HCT116 (cell line): ENCODE data around the gene IGFBPL1. TPM values are rescaled to one million over a fixed set of nuclear protein-coding genes. Genes with fewer than 3 reads are reported as not detected.

Experiments used
- ATAC-seq: fragments of 200-7000 bp; cut with Tn5 transposase; 2 replicates; pipeline ENCODE4 v1.9.1; 2020; ENCODE audit warnings: mild to moderate bottlenecking, moderate library complexity
- BruUV-seq: library from RNA; stranded (reverse); fragments of 400-500 nt; replicated peaks from 2 replicates; lab custom pipeline; 2021; lab: Mats Ljungman, UMichigan
- CTCF ChIA-PET: fragments of 300-600 bp; sonication (Branson Sonifier 250); formaldehyde crosslinking; loops from one replicate; lab custom pipeline; 2021; ENCODE audit warnings: antibody characterized with exemption; lab: Charles Lee
- POLR2A ChIA-PET: fragments of 300-600, 350-600 bp; sonication (Branson Sonifier 250); formaldehyde crosslinking; loops from one replicate; lab custom pipeline; 2021; ENCODE audit warnings: antibody characterized with exemption; lab: Charles Lee
- RAD21 ChIA-PET, 2 experiments: fragments of 300-600 bp; sonication (Branson Sonifier 250); formaldehyde crosslinking; loops; one replicate each; lab custom pipeline; 2023; ENCODE audit warnings: low total read pairs in 2 of 2; ENCODE audit not compliant: uncharacterized antibody in 2 of 2, unreplicated experiment in 2 of 2, low non-redundant PET in 1 of 2; lab: Charles Lee
- DNase-seq: peaks from one replicate; pipeline ENCODE4 v3.0.0-alpha.2; 2010; ENCODE audit warnings: low read depth, low spot score
- H2AFZ ChIP-seq: fragments of 200-600 bp; shearing (Covaris generic), sonication (generic); 2 replicates; pipeline ENCODE4 v1.6.1; 2017; ENCODE audit warnings: low read depth, mixed run types, mixed read lengths, antibody characterized with exemption, low read length; ENCODE audit not compliant: poor library complexity, severe bottlenecking
- H3K27ac ChIP-seq: 2 replicates; pipeline ENCODE4 v1.5.1; 2012; ENCODE audit warnings: low read depth, low read length
- H3K27me3 ChIP-seq: fragments of 200-600 bp; sonication (generic); 2 replicates; pipeline ENCODE4 v1.6.1; 2016; ENCODE audit warnings: mixed run types, low read length, mixed read lengths; ENCODE audit not compliant: insufficient read depth
- H3K36me3 ChIP-seq, 2 experiments: fragments of 200-500 bp in 1 of 2; fragments of 200-600 bp in 1 of 2; sonication (Bioruptor generic) in 1 of 2; sonication (generic) in 1 of 2; 2 replicates each; pipeline versions ENCODE4 v1.5.1 to v1.6.1; 2014 to 2016; ENCODE audit warnings: low read length in 2 of 2, inconsistent platforms in 1 of 2, mixed read lengths in 1 of 2, mixed run types in 1 of 2; ENCODE audit not compliant: insufficient read depth in 2 of 2, control insufficient read depth in 1 of 2
- H3K4me1 ChIP-seq, 2 experiments: fragments of 200-600 bp in 1 of 2; sonication (generic) in 1 of 2; 2 replicates each; pipeline versions ENCODE4 v1.5.1 to v1.6.1; 2012 to 2017; ENCODE audit warnings: low read length in 2 of 2, inconsistent platforms in 1 of 2, mild to moderate bottlenecking in 1 of 2, mixed read lengths in 1 of 2, mixed run types in 1 of 2, moderate library complexity in 1 of 2; ENCODE audit not compliant: insufficient read depth in 2 of 2, control insufficient read depth in 1 of 2
- H3K4me2 ChIP-seq: fragments of 200-600 bp; sonication (generic); 2 replicates; pipeline ENCODE4 v1.6.1; 2017; ENCODE audit warnings: mixed run types, low read length, mixed read lengths
- H3K4me3 ChIP-seq, 2 experiments: fragments of 200-600 bp in 1 of 2; sonication (generic) in 1 of 2; replicated peaks in 1 of 2; 2 replicates each; pipeline ENCODE4 v1.5.1; 2011 to 2016; ENCODE audit warnings: low read length in 2 of 2, control low read depth in 1 of 2, low read depth in 1 of 2, mild to moderate bottlenecking in 1 of 2, mixed read lengths in 1 of 2, mixed run types in 1 of 2
- H3K79me2 ChIP-seq: fragments of 200-600 bp; sonication (generic); 2 replicates; pipeline ENCODE4 v1.6.1; 2017; ENCODE audit warnings: mild to moderate bottlenecking, mixed run types, low read length, moderate library complexity, mixed read lengths; ENCODE audit not compliant: insufficient read depth
- H3K9ac ChIP-seq: fragments of 200-600 bp; sonication (generic); 2 replicates; pipeline ENCODE4 v1.6.1; 2016; ENCODE audit warnings: low read length, mixed read lengths
- H3K9me2 ChIP-seq: fragments of 200-600 bp; sonication (generic), shearing (Covaris generic); 2 replicates; pipeline ENCODE4 v1.6.1; 2017; ENCODE audit warnings: mixed run types, mild to moderate bottlenecking, moderate library complexity; ENCODE audit not compliant: insufficient read depth
- H3K9me3 ChIP-seq, 2 experiments: fragments of 200-500 bp in 1 of 2; fragments of 200-600 bp in 1 of 2; sonication (Bioruptor generic) in 1 of 2; sonication (generic) in 1 of 2; 2 replicates each; pipeline ENCODE4 v1.6.1; 2014 to 2017; ENCODE audit warnings: low read length in 2 of 2, mixed read lengths in 2 of 2, inconsistent platforms in 1 of 2, low read depth in 1 of 2, mild to moderate bottlenecking in 1 of 2, mixed run types in 1 of 2, moderate library complexity in 1 of 2; ENCODE audit not compliant: control insufficient read depth in 1 of 2, insufficient read depth in 1 of 2
- H4K20me1 ChIP-seq: fragments of 200-600 bp; sonication (generic), shearing (Covaris generic); 2 replicates; pipeline ENCODE4 v1.6.1; 2017; ENCODE audit warnings: mixed run types, mild to moderate bottlenecking, moderate library complexity; ENCODE audit not compliant: insufficient read depth
- CBX3 ChIP-seq: IDR thresholded peaks from 2 replicates; pipeline ENCODE4 v1.6.1; 2012; ENCODE audit warnings: low read depth
- POLR2AphosphoS5 ChIP-seq: IDR thresholded peaks from 2 replicates; pipeline ENCODE4 v1.6.1; 2011; ENCODE audit warnings: mild to moderate bottlenecking, low read depth, low read length, moderate library complexity
- RAD21 ChIP-seq: IDR thresholded peaks from 2 replicates; pipeline ENCODE4 v1.6.1; 2012; ENCODE audit warnings: low read depth, mild to moderate bottlenecking
- ZFX ChIP-seq: fragments of 450-650 bp; IDR thresholded peaks from 2 replicates; pipeline ENCODE4 v1.6.1; 2017
- intact Hi-C: fragments of 100-400 bp; cut with micrococcal nuclease; formaldehyde crosslinking; loops from 2 replicates; pipeline ENCODE4 v1.10.0; 2022
- total RNA-seq: library from RNA; stranded (reverse); gene quantifications from one replicate; pipeline ENCODE4 v1.2.1, GENCODE V29; 2021; ENCODE audit not compliant: unreplicated experiment

IGFBPL1 gene
- total RNA-seq, 1 experiment from 2014 or later, result not detected

- no peak overlapping the region for H3K9ac ChIP-seq
- H3K9me3 ChIP-seq, result no peaks in the 10 kb centered on the region
- ChIA-PET RAD21 (no interaction called here), CTCF (interaction anchor here (1.3 kb wide), 1 partner anchor 44 kb away, joined by 3 read pairs; no protein-coding TSS in a partner anchor)
- H4K20me1 ChIP-seq, result no peaks in the 10 kb centered on the region
- no peaks in the 10 kb centered on the region for H3K4me1 ChIP-seq
- no peak for ATAC-seq
- H2AFZ ChIP-seq, result no peak overlapping the region
- no peaks in the 10 kb centered on the region for H3K36me3 ChIP-seq
- intact Hi-C loops, result no loop called here
- H3K27ac ChIP-seq, result no peak overlapping the region
- H3K79me2 ChIP-seq, result no peaks in the 10 kb centered on the region
- no TSS peak for BruUV-seq
- H3K4me2 ChIP-seq, result no peak overlapping the region
- no peaks in the 10 kb centered on the region for H3K27me3 ChIP-seq
- TF ChIP-seq POLR2AphosphoS5, result no peak
- no peak for TF ChIP-seq ZFX
- TF ChIP-seq CBX3, result no peak
- no peak for TF ChIP-seq RAD21
- TF ChIP-seq, all 23 proteins: peak for 0
- Histone ChIP-seq H3K4me3 (no peak overlapping the region), H3K9me2 (no peaks in the 10 kb centered on the region)
- POLR2A ChIA-PET, result no interaction called here
- no peak for DNase-seq
These were observed 67.4 kb downstream of the IGFBPL1 start for GRCh38 chr9:38356851-38357250.

Other genes starting within 250 kb of the IGFBPL1 start
- 46.6 TPM for gene ALDH1B1, start 31.8 kb downstream of the IGFBPL1 start, total RNA-seq
- gene ANKRD18A, start 196.1 kb upstream of the IGFBPL1 start, total RNA-seq, result 24.2 TPM